Measurements from ENCODE around the gene FIGN.

The FIGN gene

GRCh38 chr2:163621445-163622004 lies 114.3 kb downstream of the FIGN start:
- no peak overlapping the region for H3K27ac ChIP-seq
- no peak for TF ChIP-seq ZFX (IDR thresholded peaks at IDR 0.05)
- TF ChIP-seq, protein P1, sequence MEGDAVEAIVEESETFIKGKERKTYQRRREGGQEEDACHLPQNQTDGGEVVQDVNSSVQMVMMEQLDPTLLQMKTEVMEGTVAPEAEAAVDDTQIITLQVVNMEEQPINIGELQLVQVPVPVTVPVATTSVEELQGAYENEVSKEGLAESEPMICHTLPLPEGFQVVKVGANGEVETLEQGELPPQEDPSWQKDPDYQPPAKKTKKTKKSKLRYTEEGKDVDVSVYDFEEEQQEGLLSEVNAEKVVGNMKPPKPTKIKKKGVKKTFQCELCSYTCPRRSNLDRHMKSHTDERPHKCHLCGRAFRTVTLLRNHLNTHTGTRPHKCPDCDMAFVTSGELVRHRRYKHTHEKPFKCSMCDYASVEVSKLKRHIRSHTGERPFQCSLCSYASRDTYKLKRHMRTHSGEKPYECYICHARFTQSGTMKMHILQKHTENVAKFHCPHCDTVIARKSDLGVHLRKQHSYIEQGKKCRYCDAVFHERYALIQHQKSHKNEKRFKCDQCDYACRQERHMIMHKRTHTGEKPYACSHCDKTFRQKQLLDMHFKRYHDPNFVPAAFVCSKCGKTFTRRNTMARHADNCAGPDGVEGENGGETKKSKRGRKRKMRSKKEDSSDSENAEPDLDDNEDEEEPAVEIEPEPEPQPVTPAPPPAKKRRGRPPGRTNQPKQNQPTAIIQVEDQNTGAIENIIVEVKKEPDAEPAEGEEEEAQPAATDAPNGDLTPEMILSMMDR (conservative IDR thresholded peaks at IDR 0.05) = no peak

DNA sequence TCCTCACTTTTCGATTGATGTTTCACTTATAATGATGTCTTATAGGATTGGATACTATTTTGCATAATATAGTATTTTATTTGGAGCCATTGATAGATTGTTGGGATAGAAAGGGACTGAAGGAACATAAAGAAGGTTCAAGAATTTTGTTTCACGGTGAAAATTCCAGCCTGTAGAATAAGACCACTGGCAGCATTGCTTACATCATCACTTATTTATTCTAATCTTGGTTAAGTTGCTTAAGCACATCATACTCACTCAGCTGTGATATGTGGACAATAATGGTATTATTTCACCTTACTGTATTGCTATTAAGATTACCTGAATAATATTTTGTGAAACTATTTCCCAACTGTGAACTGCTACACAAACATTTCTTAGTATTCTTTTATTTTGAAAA lies 118.3 kb downstream of the FIGN start:
- TF ChIP-seq, protein P1 (conservative IDR thresholded peaks at IDR 0.05) = no peak
- H3K27ac ChIP-seq = no peak overlapping the region

DNA sequence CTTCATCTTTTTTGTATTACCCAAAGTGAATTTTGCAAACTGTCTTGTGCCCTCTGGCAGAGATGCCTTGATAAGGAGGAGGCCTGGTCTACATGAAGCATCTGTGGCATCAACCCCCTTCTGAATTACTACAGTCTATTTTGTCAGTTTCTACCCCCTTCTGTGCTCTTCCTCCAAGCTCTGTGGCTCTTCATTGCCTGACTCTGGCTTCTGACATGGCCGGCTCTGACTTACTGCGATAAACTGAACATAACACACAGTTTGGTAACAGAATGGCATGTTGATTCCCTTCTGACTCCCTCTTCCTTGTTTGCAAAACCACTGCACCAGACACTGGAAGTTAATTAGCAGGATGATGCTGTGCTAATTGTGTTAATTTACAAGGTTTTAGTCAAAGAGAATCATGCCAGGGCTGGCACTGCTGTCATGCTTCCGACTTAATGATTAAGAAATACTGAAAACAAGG lies 122.5 kb downstream of the FIGN start:
- TF ChIP-seq, protein P1 (conservative IDR thresholded peaks at IDR 0.05) = no peak
- TF ChIP-seq ZFX (IDR thresholded peaks at IDR 0.05) = no peak
- no peak overlapping the region for H3K27ac ChIP-seq

DNA sequence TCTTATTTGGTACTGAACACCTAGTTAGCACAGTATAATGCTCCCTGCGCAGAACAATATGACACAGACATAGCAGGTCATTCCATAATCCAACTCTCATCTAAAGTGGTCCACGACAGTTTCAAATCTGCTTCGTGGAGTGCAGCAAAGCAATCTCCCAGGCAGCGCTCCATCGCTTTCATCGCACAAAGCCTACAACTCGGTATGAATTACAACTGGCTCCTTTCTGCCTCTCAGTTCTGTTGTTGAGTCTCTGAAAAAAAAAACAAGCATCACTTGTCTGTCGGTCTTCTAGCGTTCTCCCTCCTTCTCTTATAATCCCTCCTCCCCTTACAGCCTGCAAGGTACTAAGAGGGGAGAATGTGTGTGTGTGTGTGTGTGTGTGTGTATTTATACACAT lies 123.5 kb downstream of the FIGN start:
- H3K27ac ChIP-seq = no peak overlapping the region
- TF ChIP-seq, protein P1 (conservative IDR thresholded peaks at IDR 0.05) = no peak
- TF ChIP-seq ZFX (IDR thresholded peaks at IDR 0.05) = no peak

- no peak overlapping the region for H3K27ac ChIP-seq
- TF ChIP-seq ZFX (IDR thresholded peaks at IDR 0.05) = no peak
- TF ChIP-seq, protein P1 (conservative IDR thresholded peaks at IDR 0.05) = peak; percentile 27
These were observed 124.3 kb downstream of the FIGN start for GRCh38 chr2:163611557-163611906.

GRCh38 chr2:163610817-163611556 lies 124.8 kb downstream of the FIGN start:
- H3K27ac ChIP-seq = no peak overlapping the region
- TF ChIP-seq, protein P1 (conservative IDR thresholded peaks at IDR 0.05) = peak; percentile 47
- TF ChIP-seq ZFX (IDR thresholded peaks at IDR 0.05) = no peak

DNA sequence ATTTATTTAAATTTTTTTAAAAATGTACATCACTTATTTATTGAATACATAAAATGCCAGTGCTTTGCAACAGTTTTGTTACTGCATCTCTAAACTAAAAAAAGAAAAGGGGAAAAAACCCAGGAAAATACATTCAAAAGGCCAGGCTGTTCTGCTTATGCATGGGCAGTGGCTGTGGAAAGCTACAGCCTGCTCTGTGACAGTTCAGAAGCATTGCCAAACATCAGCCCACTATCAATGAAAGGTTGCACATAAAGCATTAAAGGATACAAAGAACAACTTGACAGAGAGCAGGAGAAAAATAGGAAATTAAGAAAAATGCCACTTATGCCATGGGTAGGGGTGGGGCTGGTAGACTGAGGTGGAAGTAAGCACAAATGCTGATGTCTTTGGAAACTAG lies 128.2 kb downstream of the FIGN start:
- no peak for TF ChIP-seq ZFX (IDR thresholded peaks at IDR 0.05)
- TF ChIP-seq, protein P1 (conservative IDR thresholded peaks at IDR 0.05) = no peak
- no peak overlapping the region for H3K27ac ChIP-seq
